Urinary bladder (tissue), 4 donors: ENCODE results near the gene CPB1. TPM values are rescaled to one million over a fixed set of nuclear protein-coding genes. Genes with fewer than 3 reads are reported as not detected.

Experiments used
- DNase-seq: peaks from one replicate; pipeline ENCODE4 v3.0.0-alpha.2; 2015; ENCODE audit errors: extremely low spot score
- H3K27ac ChIP-seq: one replicate; pipeline ENCODE4 v1.5.1; 2013; ENCODE audit warnings: low read depth, mild to moderate bottlenecking, moderate library complexity
- H3K36me3 ChIP-seq: one replicate; pipeline ENCODE4 v1.6.1; 2013; ENCODE audit warnings: mild to moderate bottlenecking, moderate library complexity; ENCODE audit not compliant: insufficient read depth
- H3K4me1 ChIP-seq: one replicate; pipeline ENCODE4 v1.6.1; 2013; ENCODE audit warnings: mild to moderate bottlenecking, moderate library complexity; ENCODE audit not compliant: insufficient read depth
- H3K4me3 ChIP-seq: one replicate; pipeline ENCODE4 v1.5.1; 2013; ENCODE audit warnings: low read depth, low read length
- WGBS: extraction: QIAGEN DNeasy Blood & Tissue Kit; methylation state at CpG from one replicate; pipeline ENCODE4 v1.1.7; 2013; 5-methylcytosine and 5-hydroxymethylcytosine counted together
- polyA plus RNA-seq: library from polyadenylated mRNA; stranded (reverse); fragments of 200-250 nt; gene quantifications from one replicate; pipeline ENCODE4 v1.2.3, GENCODE V29; 2013
- total RNA-seq: library from RNA; depleted of rRNA; stranded (reverse); fragments of >200 nt; gene quantifications from one replicate; pipeline ENCODE4 v1.2.3, GENCODE V29; 2014
- donor health status: healthy with polysubstance abuse.
- donor health status: healthy.

Gene CPB1
- total and polyA plus RNA-seq, 2 donors, result 0.51 TPM; not detected in 1

DNA sequence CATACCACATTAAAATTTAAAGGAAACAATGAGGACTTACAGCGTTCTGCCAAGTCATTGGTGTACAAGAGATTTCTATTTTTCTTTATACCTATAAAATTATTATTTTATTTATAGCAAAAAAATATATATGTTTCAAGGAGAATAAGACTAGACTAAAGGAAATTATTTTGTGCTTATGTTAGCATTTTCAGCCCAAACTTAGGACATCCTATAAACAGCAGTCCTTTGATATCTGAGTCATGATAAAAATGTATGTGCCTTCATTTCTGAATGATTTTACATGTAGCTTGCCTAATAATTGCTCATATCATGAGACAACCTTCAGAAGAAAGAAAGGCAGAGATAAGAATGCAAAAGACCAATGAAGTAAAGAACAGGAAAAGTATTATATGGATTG lies 20.8 kb downstream of the CPB1 start:
- DNase-seq, result no peak
- no peaks in the 10 kb centered on the region for H3K36me3 ChIP-seq
- 93% methylated on average over 1 of the region's 1 CpG for WGBS
- no peak overlapping the region for H3K27ac ChIP-seq
- no peaks in the 10 kb centered on the region for H3K4me1 ChIP-seq
- H3K4me3 ChIP-seq, result no peak overlapping the region

- Histone ChIP-seq H3K4me3 (no peak overlapping the region), H3K27ac (no peak overlapping the region), H3K36me3 (no peaks in the 10 kb centered on the region), H3K4me1 (no peaks in the 10 kb centered on the region)
- DNase-seq, result no peak
- WGBS, result 71% methylated on average over 7 of the region's 7 CpGs
These were observed 24.8 kb downstream of the CPB1 start for GRCh38 chr3:148852271-148852992.

GRCh38 chr3:148853076-148853475 lies 25.5 kb downstream of the CPB1 start:
- 90% methylated on average over 2 of the region's 2 CpGs for WGBS
- Histone ChIP-seq H3K4me3 (no peak overlapping the region), H3K4me1 (no peaks in the 10 kb centered on the region), H3K27ac (no peak overlapping the region), H3K36me3 (no peaks in the 10 kb centered on the region)
- DNase-seq, result no peak

DNA sequence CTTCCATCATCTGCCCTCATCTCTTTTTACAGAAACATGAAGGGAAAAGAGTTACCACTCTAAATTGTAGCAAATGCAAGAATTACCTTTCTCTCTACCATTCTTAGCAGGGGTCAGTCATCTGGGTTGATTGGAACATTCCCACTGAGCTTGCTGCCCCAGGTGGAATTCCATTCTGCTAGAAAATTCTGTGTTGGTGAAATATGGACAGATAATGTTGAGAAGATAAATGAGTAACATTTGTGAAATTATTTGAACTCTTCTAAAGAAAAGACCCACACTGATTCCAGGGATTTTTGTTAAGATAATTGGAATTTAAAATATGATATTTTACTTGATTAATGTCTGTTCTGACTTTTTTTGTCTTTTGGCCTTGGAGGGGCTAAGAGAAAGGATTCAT lies 26.4 kb downstream of the CPB1 start:
- no peak for DNase-seq
- Histone ChIP-seq H3K4me1 (no peaks in the 10 kb centered on the region), H3K27ac (no peak overlapping the region), H3K4me3 (no peak overlapping the region), H3K36me3 (no peaks in the 10 kb centered on the region)

DNA sequence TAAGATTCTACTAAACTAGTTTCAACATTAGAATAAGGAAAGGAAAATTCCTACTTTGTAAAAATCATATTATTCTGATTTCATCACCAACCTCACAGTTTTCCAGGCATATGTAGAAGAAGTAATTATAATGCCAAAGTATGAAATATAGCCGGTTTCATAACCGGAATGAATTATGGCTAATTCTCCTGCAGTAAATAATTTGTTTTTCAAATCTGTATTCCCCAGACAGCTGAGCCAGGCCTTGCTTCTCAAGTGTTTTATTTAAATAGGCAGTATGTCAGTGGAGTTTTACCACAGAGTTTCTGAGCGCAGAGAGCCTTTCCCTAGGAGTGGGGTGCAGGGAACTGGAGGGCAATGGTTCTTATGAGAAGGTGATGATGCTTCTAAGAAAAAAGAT lies 28.8 kb downstream of the CPB1 start:
- no peaks in the 10 kb centered on the region for H3K36me3 ChIP-seq
- DNase-seq, result no peak
- no peak overlapping the region for H3K4me3 ChIP-seq
- WGBS, result 82% methylated on average over 3 of the region's 3 CpGs
- H3K27ac ChIP-seq, result no peak overlapping the region
- H3K4me1 ChIP-seq, result no peaks in the 10 kb centered on the region

DNA sequence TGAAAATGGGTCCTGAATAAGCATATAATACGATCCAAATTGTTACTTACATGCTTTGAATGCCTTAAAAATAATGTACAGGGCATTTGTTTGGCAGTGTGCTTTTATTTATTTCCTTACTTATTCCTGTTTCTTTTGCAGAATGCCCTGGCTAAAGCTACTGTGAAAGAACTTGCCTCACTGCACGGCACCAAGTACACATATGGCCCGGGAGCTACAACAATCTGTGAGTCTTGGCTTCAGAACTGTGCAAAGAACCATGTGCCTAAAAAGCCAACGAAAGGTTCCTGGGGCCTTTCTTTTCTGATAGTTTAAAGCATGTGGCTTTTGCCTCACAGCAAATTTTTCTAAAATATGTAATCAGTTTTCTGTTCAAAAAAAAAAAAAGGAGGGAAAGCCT lies 29.7 kb downstream of the CPB1 start:
- H3K4me1 ChIP-seq, result no peaks in the 10 kb centered on the region
- H3K4me3 ChIP-seq, result no peak overlapping the region
- H3K36me3 ChIP-seq, result no peaks in the 10 kb centered on the region
- 88% methylated on average over 4 of the region's 4 CpGs for WGBS
- H3K27ac ChIP-seq, result no peak overlapping the region
- no peak for DNase-seq

- H3K36me3 ChIP-seq, result no peaks in the 10 kb centered on the region
These were observed 33.8 kb downstream of the CPB1 start for GRCh38 chr3:148861277-148861869.

GRCh38 chr3:148863297-148863696 lies 35.7 kb downstream of the CPB1 start:
- Histone ChIP-seq H3K27ac (no peak overlapping the region), H3K4me3 (no peak overlapping the region), H3K36me3 (no peaks in the 10 kb centered on the region), H3K4me1 (no peaks in the 10 kb centered on the region)
- 47% methylated on average over 4 of the region's 4 CpGs for WGBS
- no peak for DNase-seq

More at GRCh38 chr3:148861277-148861869, 33.8 kb downstream of the CPB1 start:
- Histone ChIP-seq H3K4me1 (no peaks in the 10 kb centered on the region), H3K27ac (no peak overlapping the region), H3K4me3 (no peak overlapping the region)
- DNase-seq, result peak; percentile 7
- 7% methylated on average over 1 of the region's 1 CpG for WGBS

DNA sequence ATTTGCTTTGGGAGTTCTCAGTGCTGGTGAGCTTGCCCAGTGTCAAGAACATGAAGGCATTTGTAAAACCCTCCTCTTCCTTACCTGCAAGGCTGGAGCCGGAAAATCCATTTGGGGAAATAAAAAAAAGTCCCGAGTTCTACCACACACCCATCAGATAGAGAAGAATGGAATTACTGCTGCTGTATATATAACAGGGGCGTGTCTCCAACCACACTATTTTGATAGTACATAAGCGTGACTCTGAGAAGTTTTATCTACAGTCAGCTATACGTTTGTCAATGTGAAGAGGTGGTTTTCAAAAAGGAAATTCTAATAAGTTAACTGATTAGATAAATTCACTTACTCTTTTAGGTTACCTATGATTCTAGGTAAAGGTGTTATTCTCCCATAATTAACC lies 36.2 kb downstream of the CPB1 start:
- no peak for DNase-seq
- Histone ChIP-seq H3K27ac (no peak overlapping the region), H3K4me3 (no peak overlapping the region), H3K4me1 (no peaks in the 10 kb centered on the region), H3K36me3 (no peaks in the 10 kb centered on the region)
- WGBS, result 70% methylated on average over 5 of the region's 5 CpGs

- no peaks in the 10 kb centered on the region for H3K36me3 ChIP-seq
- no peak within 1 kb of the TSS for H3K4me3 ChIP-seq
- WGBS, result 69% methylated on average over 1 of the region's 1 CpG
- no peak within 1 kb of the TSS for H3K27ac ChIP-seq
- no peaks in the 10 kb centered on the region for H3K4me1 ChIP-seq
- DNase-seq, result no peak
These were observed 37.4 kb downstream of the CPB1 start, which contains the start of gene CPA3 for GRCh38 chr3:148865049-148865448. TSS of gene CPA3 (plus strand) at chr3:148865296. CDS start at chr3:148865308, 12 bp downstream.

GRCh38 chr3:148866261-148866660 lies 38.6 kb downstream of the CPB1 start:
- no peaks in the 10 kb centered on the region for H3K4me1 ChIP-seq
- H3K36me3 ChIP-seq, result no peaks in the 10 kb centered on the region
- WGBS, result 87% methylated on average over 4 of the region's 4 CpGs
- H3K27ac ChIP-seq, result no peak overlapping the region
- no peak overlapping the region for H3K4me3 ChIP-seq
- no peak for DNase-seq

- H3K36me3 ChIP-seq, result no peaks in the 10 kb centered on the region
- H3K4me1 ChIP-seq, result no peaks in the 10 kb centered on the region
- H3K27ac ChIP-seq, result no peak overlapping the region
- DNase-seq, result no peak
- no peak overlapping the region for H3K4me3 ChIP-seq
- WGBS, result 87% methylated on average over 9 of the region's 9 CpGs
These were observed 45.8 kb downstream of the CPB1 start for GRCh38 chr3:148873270-148873927.

- no peak overlapping the region for H3K4me3 ChIP-seq
- no peak overlapping the region for H3K27ac ChIP-seq
- H3K36me3 ChIP-seq, result no peaks in the 10 kb centered on the region
- WGBS, result 44% methylated on average over 1 of the region's 1 CpG
- DNase-seq, result no peak
- H3K4me1 ChIP-seq, result no peaks in the 10 kb centered on the region
These were observed 46.4 kb downstream of the CPB1 start for GRCh38 chr3:148873977-148874376.

DNA sequence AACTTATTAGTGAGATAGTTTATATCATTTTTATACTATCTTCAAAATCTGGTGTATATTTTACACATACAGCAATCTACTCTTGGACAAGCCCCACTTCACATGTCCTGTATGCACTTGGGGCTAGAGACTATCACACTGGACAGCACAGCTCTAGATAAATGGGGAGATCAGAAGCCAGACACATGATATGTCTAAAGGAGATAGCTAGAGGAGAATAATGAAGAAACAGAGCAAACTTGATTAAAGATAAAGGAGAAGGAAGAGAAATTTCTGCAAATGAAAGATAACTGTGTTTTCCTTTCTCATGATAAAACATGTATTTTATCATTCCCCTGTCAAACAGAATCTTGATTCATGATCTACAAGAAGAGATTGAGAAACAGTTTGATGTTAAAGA lies 50.5 kb downstream of the CPB1 start:
- Histone ChIP-seq H3K4me3 (no peak overlapping the region), H3K27ac (no peak overlapping the region), H3K36me3 (no peaks in the 10 kb centered on the region), H3K4me1 (no peaks in the 10 kb centered on the region)
- no peak for DNase-seq
